Karpas-422 (cell line): ENCODE measurements around the gene PPM1L. TPM values are rescaled to one million over a fixed set of nuclear protein-coding genes. Genes with fewer than 3 reads are reported as not detected.

ENCODE experiments used
- DNase-seq: peaks from one replicate; pipeline ENCODE4 v3.0.0-alpha.2; 2015
- H2AFZ ChIP-seq: fragments of 200-600 bp; sonication (generic); 2 replicates; pipeline ENCODE4 v1.6.1; 2014; ENCODE audit warnings: antibody characterized with exemption, low read length, mixed read lengths
- H3K27ac ChIP-seq: fragments of 200-600 bp; sonication (generic); 2 replicates; pipeline ENCODE4 v1.5.1; 2014; ENCODE audit warnings: mild to moderate bottlenecking, low read length, moderate library complexity
- H3K27me3 ChIP-seq: fragments of 200-600 bp; sonication (generic); 2 replicates; pipeline ENCODE4 v1.6.1; 2014; ENCODE audit warnings: low read length, mixed read lengths
- H3K36me3 ChIP-seq: fragments of 200-600 bp; sonication (generic); 2 replicates; pipeline ENCODE4 v1.6.1; 2014; ENCODE audit warnings: low read length, mixed read lengths; ENCODE audit not compliant: insufficient read depth
- H3K4me1 ChIP-seq: fragments of 200-600 bp; sonication (generic); 2 replicates; pipeline ENCODE4 v1.6.1; 2014; ENCODE audit warnings: mild to moderate bottlenecking, low read length, mixed read lengths
- H3K4me2 ChIP-seq: fragments of 200-600 bp; sonication (generic); 2 replicates; pipeline ENCODE4 v1.6.1; 2014; ENCODE audit warnings: low read length, low read depth, mild to moderate bottlenecking; ENCODE audit not compliant: poor library complexity, severe bottlenecking
- H3K4me3 ChIP-seq: fragments of 200-600 bp; sonication (generic); 2 replicates; pipeline ENCODE4 v1.5.1; 2014; ENCODE audit warnings: mild to moderate bottlenecking, antibody characterized with exemption, low read length, mixed read lengths
- H3K79me2 ChIP-seq: fragments of 200-600 bp; sonication (generic); 2 replicates; pipeline ENCODE4 v1.6.1; 2014; ENCODE audit warnings: mild to moderate bottlenecking, low read length, mixed read lengths
- H3K9ac ChIP-seq: fragments of 200-600 bp; sonication (generic); 2 replicates; pipeline ENCODE4 v1.6.0; 2014; ENCODE audit warnings: low read length
- H3K9me2 ChIP-seq: fragments of 200-600 bp; sonication (generic), shearing (Covaris generic); replicated peaks from 2 replicates; pipeline ENCODE4 v1.6.0; 2014; ENCODE audit warnings: mild to moderate bottlenecking, low read length, moderate library complexity; ENCODE audit not compliant: insufficient read depth
- H3K9me3 ChIP-seq: fragments of 300-700, 200-600 bp; sonication (generic); 2 replicates; pipeline ENCODE4 v1.6.1; 2014; ENCODE audit warnings: low read length, mixed read lengths
- H4K20me1 ChIP-seq: fragments of 200-600 bp; sonication (generic); 2 replicates; pipeline ENCODE4 v1.6.1; 2014; ENCODE audit warnings: mild to moderate bottlenecking, antibody characterized with exemption, low read length, low read depth; ENCODE audit not compliant: insufficient read depth
- total RNA-seq: library from RNA; depleted of rRNA; stranded (reverse); fragments of >200 nt; shearing (Covaris generic); gene quantifications from 2 replicates; pipeline ENCODE4 v1.2.3, GENCODE V29; 2014; ENCODE audit warnings: low replicate concordance

PPM1L gene
- total RNA-seq, 1 experiment from 2014 or later: 1.8 TPM

DNA sequence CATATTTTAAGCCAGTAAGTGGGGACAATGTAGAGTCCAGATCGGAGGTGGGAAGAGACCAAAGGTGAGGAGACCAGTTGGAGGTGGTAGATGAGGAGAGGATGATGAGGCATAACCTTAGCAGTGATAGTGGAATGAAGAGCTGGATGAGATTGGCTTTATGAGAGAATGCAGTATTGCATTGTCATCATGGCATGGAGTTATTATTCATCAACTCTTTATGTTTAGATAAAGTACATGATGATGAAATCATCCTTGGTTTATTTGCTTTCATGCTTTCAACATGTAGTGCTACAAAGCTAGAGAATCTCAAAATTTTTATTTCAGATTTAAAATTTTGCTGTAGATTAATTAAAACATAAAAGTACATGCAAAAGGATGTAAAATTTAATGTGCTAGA is 64.0 kb downstream of the PPM1L start:
- Histone ChIP-seq H3K9me2 (no peaks in the 10 kb centered on the region), H3K4me1 (peaks cover 3% of the 10 kb centered on the region; the same call in 1 of the 2 replicates), H3K9ac (no peak overlapping the region), H3K4me2 (no peak overlapping the region), H3K27me3 (no peaks in the 10 kb centered on the region), H3K9me3 (no peaks in the 10 kb centered on the region), H4K20me1 (no peaks in the 10 kb centered on the region), H2AFZ (no peak overlapping the region), H3K4me3 (no peak overlapping the region), H3K27ac (no peak overlapping the region), H3K79me2 (no peaks in the 10 kb centered on the region), H3K36me3 (no peaks in the 10 kb centered on the region)
- no peak for DNase-seq

DNA sequence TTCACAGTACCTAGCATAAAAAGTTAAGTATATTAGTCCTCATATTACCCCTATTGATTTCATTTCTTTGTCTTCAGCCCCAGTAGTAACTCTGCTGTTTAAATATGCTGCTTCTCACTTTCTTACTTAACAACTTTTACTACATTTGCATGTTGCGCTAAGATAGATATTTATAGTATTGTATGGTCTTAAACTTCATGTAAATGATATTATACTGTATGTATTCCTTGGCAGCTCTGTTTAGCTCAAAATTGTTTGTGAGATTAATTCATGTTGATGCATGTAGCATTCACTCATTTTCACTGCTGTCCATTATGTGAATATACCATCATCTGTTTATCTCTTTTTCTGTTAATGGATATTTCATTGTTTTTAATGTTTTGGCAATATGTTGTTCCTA is 64.4 kb downstream of the PPM1L start:
- Histone ChIP-seq H3K27ac (no peak overlapping the region), H3K36me3 (no peaks in the 10 kb centered on the region), H3K9ac (no peak overlapping the region), H3K9me3 (no peaks in the 10 kb centered on the region), H3K79me2 (no peaks in the 10 kb centered on the region), H3K9me2 (no peaks in the 10 kb centered on the region), H3K4me2 (no peak overlapping the region), H2AFZ (no peak overlapping the region), H4K20me1 (no peaks in the 10 kb centered on the region), H3K4me3 (no peak overlapping the region), H3K27me3 (no peaks in the 10 kb centered on the region), H3K4me1 (peaks cover 3% of the 10 kb centered on the region; the same call in 1 of the 2 replicates)
- no peak for DNase-seq

DNA sequence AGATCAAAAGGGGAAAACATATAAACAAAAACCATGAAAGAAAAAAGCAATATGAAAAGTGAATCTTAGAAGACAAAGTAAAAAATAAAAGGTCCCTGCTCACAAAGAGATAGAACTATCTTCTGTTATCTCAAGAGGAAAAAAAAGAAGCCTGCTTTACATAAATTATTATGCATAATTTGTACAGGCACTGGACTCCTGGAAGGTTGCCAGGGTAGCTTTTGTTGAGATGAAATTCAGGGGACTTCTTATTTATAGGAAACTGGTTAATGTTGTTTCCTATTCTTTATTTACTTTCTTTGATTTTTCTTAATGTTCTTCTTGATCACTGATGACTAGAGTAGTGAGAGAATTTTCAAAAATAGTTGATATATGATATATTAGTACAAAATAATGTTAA is 66.9 kb downstream of the PPM1L start:
- Histone ChIP-seq H3K4me1 (peaks cover 3% of the 10 kb centered on the region; the same call in 1 of the 2 replicates), H4K20me1 (no peaks in the 10 kb centered on the region), H3K27me3 (no peaks in the 10 kb centered on the region), H3K9me2 (no peaks in the 10 kb centered on the region), H3K27ac (no peak overlapping the region), H3K9me3 (no peaks in the 10 kb centered on the region), H3K79me2 (no peaks in the 10 kb centered on the region), H3K4me3 (no peak overlapping the region), H3K4me2 (no peak overlapping the region), H2AFZ (no peak overlapping the region), H3K36me3 (no peaks in the 10 kb centered on the region), H3K9ac (no peak overlapping the region)
- no peak for DNase-seq

DNA sequence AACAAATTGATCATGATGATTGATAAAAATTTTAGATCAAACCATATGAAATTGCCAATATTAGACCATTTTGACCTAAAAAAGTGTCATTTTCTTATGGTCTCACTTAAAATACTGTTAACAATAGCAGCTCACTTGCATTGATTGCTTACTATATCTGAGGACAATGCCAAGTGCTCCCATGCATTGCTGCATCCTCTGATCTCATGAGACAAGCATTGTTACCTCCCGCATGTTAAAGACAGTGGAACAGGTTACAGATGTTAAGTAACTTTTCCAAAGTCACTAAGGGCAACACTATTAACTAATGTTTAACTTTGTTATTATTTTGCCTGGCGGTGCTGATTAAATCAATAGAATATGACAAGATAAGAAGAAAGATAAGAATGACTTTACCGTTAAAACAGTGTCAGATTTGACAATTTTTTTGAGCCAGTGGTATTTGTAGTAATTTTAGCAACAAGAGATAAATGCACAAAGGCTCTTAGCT is 69.3 kb downstream of the PPM1L start:
- Histone ChIP-seq H3K9ac (no peak overlapping the region), H2AFZ (no peak overlapping the region), H3K9me2 (no peaks in the 10 kb centered on the region), H3K4me3 (no peak overlapping the region), H4K20me1 (no peaks in the 10 kb centered on the region), H3K4me1 (peaks cover 3% of the 10 kb centered on the region; the same call in 1 of the 2 replicates), H3K27ac (no peak overlapping the region), H3K36me3 (no peaks in the 10 kb centered on the region), H3K4me2 (no peak overlapping the region), H3K79me2 (no peaks in the 10 kb centered on the region), H3K27me3 (no peaks in the 10 kb centered on the region), H3K9me3 (no peaks in the 10 kb centered on the region)
- no peak for DNase-seq

DNA sequence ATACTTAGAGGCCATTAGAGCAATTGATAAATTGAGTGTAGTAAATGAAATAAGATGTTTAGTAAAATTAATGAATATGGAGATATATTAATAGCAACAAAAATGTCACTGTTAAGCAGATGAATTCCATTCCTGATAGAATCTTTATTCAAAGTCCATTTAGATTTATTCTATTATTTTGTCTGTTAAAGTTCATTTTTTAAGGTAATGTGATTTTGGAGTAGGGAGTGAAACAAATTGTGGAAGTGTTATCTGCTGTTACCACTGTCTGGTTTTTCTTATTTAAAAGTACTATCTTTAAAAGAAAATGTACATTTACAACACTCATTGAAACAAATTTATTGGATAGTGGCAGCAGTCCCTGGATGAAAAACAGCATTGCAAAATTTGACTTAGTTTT is 70.4 kb downstream of the PPM1L start:
- no peak overlapping the region for H3K4me3 ChIP-seq
- H4K20me1 ChIP-seq: no peaks in the 10 kb centered on the region
- no peaks in the 10 kb centered on the region for H3K9me3 ChIP-seq
- no peak overlapping the region for H3K4me2 ChIP-seq
- no peaks in the 10 kb centered on the region for H3K79me2 ChIP-seq
- no peak overlapping the region for H3K27ac ChIP-seq
- no peaks in the 10 kb centered on the region for H3K27me3 ChIP-seq
- H3K4me1 ChIP-seq: no peaks in the 10 kb centered on the region
- no peak overlapping the region for H2AFZ ChIP-seq
- no peaks in the 10 kb centered on the region for H3K9me2 ChIP-seq
- no peak for DNase-seq
- H3K36me3 ChIP-seq: no peaks in the 10 kb centered on the region
- H3K9ac ChIP-seq: no peak overlapping the region

DNA sequence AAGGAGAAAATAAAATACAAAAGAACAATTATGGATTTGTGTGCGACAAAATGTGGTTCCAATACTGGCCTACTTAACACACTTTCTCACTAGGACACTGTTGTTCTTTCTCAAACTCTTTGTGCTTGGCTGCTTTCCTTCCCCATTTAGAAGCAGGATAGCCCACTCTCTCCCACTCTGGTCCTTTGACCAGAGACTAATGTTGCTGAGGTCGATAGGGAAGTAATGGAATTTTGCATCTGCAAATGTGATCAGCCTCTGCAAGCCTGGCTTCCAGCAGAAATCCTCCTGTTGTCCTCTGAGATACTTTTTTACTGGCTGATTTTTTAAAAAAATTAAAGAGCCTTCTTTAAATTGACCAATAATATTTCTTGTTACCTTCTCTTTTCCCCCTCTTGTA is 71.0 kb downstream of the PPM1L start:
- Histone ChIP-seq H3K9ac (no peak overlapping the region), H3K36me3 (no peaks in the 10 kb centered on the region), H3K27ac (no peak overlapping the region), H3K4me1 (no peaks in the 10 kb centered on the region), H2AFZ (no peak overlapping the region), H3K9me3 (no peaks in the 10 kb centered on the region), H4K20me1 (no peaks in the 10 kb centered on the region), H3K9me2 (no peaks in the 10 kb centered on the region), H3K27me3 (no peaks in the 10 kb centered on the region), H3K4me3 (no peak overlapping the region), H3K4me2 (no peak overlapping the region), H3K79me2 (no peaks in the 10 kb centered on the region)
- no peak for DNase-seq

DNA sequence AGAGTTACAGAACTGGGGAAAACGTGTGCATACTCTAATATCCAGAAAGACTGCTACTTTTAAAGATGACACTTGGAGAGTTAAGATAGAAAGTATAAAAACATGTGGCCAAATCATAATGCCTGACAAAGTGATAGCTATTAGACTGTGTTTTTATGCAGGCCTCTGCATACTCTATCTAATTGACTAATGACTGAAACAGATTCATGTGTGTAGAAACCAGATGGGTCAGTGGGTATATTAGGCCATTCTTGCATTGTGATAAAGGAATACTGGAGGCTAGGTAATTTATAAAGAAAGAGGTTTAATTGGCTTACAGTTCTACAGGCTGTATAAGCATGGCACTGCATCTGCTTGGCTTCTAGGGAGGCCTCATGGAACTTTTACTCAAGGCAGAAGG is 71.5 kb downstream of the PPM1L start:
- H3K36me3 ChIP-seq: no peaks in the 10 kb centered on the region

DNA sequence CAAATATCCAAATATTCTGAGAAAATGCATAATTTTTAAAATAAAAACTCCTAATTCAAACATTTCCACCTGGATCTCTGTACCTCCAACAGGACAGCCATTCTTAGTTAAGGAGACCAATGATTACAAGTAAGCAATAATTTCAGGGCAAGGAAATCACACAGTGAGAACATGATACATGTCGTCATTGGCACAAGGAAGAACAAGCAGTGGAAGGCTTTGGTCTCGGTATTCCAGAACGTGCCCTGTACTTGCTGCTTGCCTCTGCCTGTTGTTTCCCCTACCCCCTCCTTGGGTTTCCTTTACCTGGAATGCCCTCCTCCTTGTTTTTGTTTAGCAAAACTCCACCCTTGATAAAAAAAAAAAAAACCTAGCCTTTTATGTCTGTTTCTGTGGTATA is 72.8 kb downstream of the PPM1L start:
- no peak for DNase-seq
- no peaks in the 10 kb centered on the region for H4K20me1 ChIP-seq
- no peaks in the 10 kb centered on the region for H3K9me2 ChIP-seq
- H3K9me3 ChIP-seq: no peaks in the 10 kb centered on the region
- H3K9ac ChIP-seq: no peak overlapping the region
- H3K79me2 ChIP-seq: no peaks in the 10 kb centered on the region
- H3K36me3 ChIP-seq: no peaks in the 10 kb centered on the region
- H3K4me3 ChIP-seq: no peak overlapping the region
- no peak overlapping the region for H3K27ac ChIP-seq
- no peak overlapping the region for H2AFZ ChIP-seq
- no peaks in the 10 kb centered on the region for H3K4me1 ChIP-seq
- no peak overlapping the region for H3K4me2 ChIP-seq
- H3K27me3 ChIP-seq: no peaks in the 10 kb centered on the region

More for the DNA sequence above, 71.5 kb downstream of the PPM1L start:
- no peak for DNase-seq
- Histone ChIP-seq H3K27me3 (no peaks in the 10 kb centered on the region), H3K27ac (no peak overlapping the region), H2AFZ (no peak overlapping the region), H3K79me2 (no peaks in the 10 kb centered on the region), H3K9ac (no peak overlapping the region), H4K20me1 (no peaks in the 10 kb centered on the region), H3K4me3 (no peak overlapping the region), H3K9me2 (no peaks in the 10 kb centered on the region), H3K9me3 (no peaks in the 10 kb centered on the region), H3K4me2 (no peak overlapping the region), H3K4me1 (no peaks in the 10 kb centered on the region)
